Lung (tissue), 12 donors: ENCODE data around the gene BBX. TPM values are rescaled to one million over a fixed set of nuclear protein-coding genes. Genes with fewer than 3 reads are reported as not detected.

ENCODE experiments used
- ATAC-seq: fragments of 200-7000 bp; cut with Tn5 transposase; one replicate; pipeline ENCODE4 v1.9.1; 2020; ENCODE audit warnings: moderate number of reproducible peaks; ENCODE audit not compliant: insufficient read depth, low FRiP score
- DNase-seq, 3 donors: peaks; one replicate each; pipeline ENCODE4 v3.0.0-alpha.2; 2013 to 2017
- H3K27ac ChIP-seq, 2 donors: one replicate each; pipeline ENCODE4 v1.5.1; 2013; ENCODE audit warnings: mild to moderate bottlenecking in 2 of 2, moderate library complexity in 2 of 2, control low read depth in 1 of 2, inconsistent platforms in 1 of 2, low read depth in 1 of 2, low read length in 1 of 2
- H3K27me3 ChIP-seq, 3 donors: one replicate each; pipeline ENCODE4 v1.5.1; 2013; ENCODE audit warnings: low read length in 2 of 3; ENCODE audit not compliant: control insufficient read depth in 3 of 3, insufficient read depth in 3 of 3
- H3K36me3 ChIP-seq, 4 donors: one replicate each; pipeline ENCODE4 v1.5.1; 2013; ENCODE audit warnings: low read length in 4 of 4, mild to moderate bottlenecking in 1 of 4, moderate library complexity in 1 of 4; ENCODE audit not compliant: control insufficient read depth in 4 of 4, insufficient read depth in 4 of 4
- H3K4me1 ChIP-seq, 5 donors: one replicate each; pipeline ENCODE4 v1.5.1; 2013; ENCODE audit warnings: low read length in 5 of 5, mild to moderate bottlenecking in 2 of 5, moderate library complexity in 1 of 5; ENCODE audit not compliant: control insufficient read depth in 5 of 5, insufficient read depth in 5 of 5
- H3K4me3 ChIP-seq: one replicate; pipeline ENCODE4 v1.5.1; 2013; ENCODE audit warnings: mild to moderate bottlenecking, control low read depth, moderate library complexity
- H3K9ac ChIP-seq, 2 donors: one replicate each; pipeline ENCODE4 v1.5.1; 2013; ENCODE audit warnings: low read length in 2 of 2, control low read depth in 1 of 2; ENCODE audit not compliant: insufficient read depth in 1 of 2
- H3K9me3 ChIP-seq, 4 donors: one replicate each; pipeline ENCODE4 v1.5.1; 2013; ENCODE audit warnings: low read length in 3 of 4, mild to moderate bottlenecking in 1 of 4, moderate library complexity in 1 of 4; ENCODE audit not compliant: control insufficient read depth in 4 of 4, insufficient read depth in 3 of 4
- whole genome bisulfite sequencing, 2 donors: extraction: QIAGEN DNeasy Blood & Tissue Kit; methylation state at CpG; one replicate each; pipeline ENCODE4 v1.1.7; 2013; 5-methylcytosine and 5-hydroxymethylcytosine counted together
- polyA plus RNA-seq, 2 donors: library from polyadenylated mRNA; stranded (reverse); fragments of 200-250 nt; gene quantifications; one replicate each; pipeline ENCODE4 v1.2.1, GENCODE V29; 2013
- total RNA-seq, 2 donors: library from RNA; depleted of rRNA in 1 of 2; stranded (reverse); fragments of >200 nt in 1 of 2; gene quantifications; one replicate each; pipeline ENCODE4 v1.2.1, GENCODE V29; 2014 to 2021
- TF ChIP-seq, protein P1 (sequence below): IDR thresholded peaks from 2 replicates; pipeline ENCODE4 v1.5.1; 2012; ENCODE audit warnings: mild to moderate bottlenecking; ENCODE audit errors: control extremely low read depth, extremely low read depth
- donor health status: control.
- donor health status: control.
- donor health status: Bipolar disorder and iron deficiency.
- donor health status: healthy.
- donor health status: DM: yes; HTN: yes; CAD: no.

BBX gene
- total and polyA plus RNA-seq, 4 donors = 6.3 to 93.3 (median 25.1) TPM

- Histone ChIP-seq H3K27me3 (no peaks in the 10 kb centered on the region), H3K36me3 (no peaks in the 10 kb centered on the region), H3K4me1 (peaks cover 0 to 13% (median 0%) of the 10 kb centered on the region in 5 donors), H3K27ac (no peak overlapping the region), H3K9ac (no peak overlapping the region), H3K4me3 (no peak overlapping the region), H3K9me3 (no peaks in the 10 kb centered on the region)
- DNase-seq (no peak), ATAC-seq (no peak)
- TF ChIP-seq, protein P1, sequence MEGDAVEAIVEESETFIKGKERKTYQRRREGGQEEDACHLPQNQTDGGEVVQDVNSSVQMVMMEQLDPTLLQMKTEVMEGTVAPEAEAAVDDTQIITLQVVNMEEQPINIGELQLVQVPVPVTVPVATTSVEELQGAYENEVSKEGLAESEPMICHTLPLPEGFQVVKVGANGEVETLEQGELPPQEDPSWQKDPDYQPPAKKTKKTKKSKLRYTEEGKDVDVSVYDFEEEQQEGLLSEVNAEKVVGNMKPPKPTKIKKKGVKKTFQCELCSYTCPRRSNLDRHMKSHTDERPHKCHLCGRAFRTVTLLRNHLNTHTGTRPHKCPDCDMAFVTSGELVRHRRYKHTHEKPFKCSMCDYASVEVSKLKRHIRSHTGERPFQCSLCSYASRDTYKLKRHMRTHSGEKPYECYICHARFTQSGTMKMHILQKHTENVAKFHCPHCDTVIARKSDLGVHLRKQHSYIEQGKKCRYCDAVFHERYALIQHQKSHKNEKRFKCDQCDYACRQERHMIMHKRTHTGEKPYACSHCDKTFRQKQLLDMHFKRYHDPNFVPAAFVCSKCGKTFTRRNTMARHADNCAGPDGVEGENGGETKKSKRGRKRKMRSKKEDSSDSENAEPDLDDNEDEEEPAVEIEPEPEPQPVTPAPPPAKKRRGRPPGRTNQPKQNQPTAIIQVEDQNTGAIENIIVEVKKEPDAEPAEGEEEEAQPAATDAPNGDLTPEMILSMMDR = no peak
- WGBS, 2 donors = 89 to 91% methylated on average over 9 of the region's 9 CpGs
These were observed 304.0 kb downstream of the BBX start for GRCh38 chr3:107826727-107827126.

- ATAC-seq (no peak), DNase-seq (no peak)
- Histone ChIP-seq H3K4me1 (peaks cover 0 to 8% (median 0%) of the 10 kb centered on the region in 5 donors), H3K9ac (no peak overlapping the region), H3K4me3 (no peak overlapping the region), H3K36me3 (no peaks in the 10 kb centered on the region), H3K9me3 (no peaks in the 10 kb centered on the region), H3K27ac (no peak overlapping the region), H3K27me3 (no peaks in the 10 kb centered on the region)
- WGBS, 2 donors = 94 to 95% methylated on average over 4 of the region's 4 CpGs
- TF ChIP-seq, protein P1 = no peak
These were observed 306.4 kb downstream of the BBX start for GRCh38 chr3:107829185-107829584.

DNA sequence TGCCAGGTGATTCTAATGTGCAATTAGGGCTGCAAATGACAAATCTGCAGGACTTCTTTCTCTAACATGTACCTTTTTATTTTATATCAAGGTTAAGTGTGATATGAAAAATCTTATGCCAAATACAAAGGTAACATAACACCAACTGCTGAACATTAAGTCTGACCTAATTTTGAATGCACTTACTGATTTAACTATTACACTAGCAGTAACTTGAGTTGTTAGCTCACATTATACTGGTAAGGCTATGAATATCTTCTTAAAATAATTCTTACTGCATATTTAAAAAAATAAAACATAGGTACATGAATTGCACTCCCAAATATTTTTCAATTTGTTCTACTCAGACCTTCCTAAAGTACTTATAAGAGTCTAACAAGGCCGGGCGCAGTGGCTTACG, 308.8 kb downstream of the BBX start:
- Histone ChIP-seq H3K36me3 (no peaks in the 10 kb centered on the region), H3K27me3 (no peaks in the 10 kb centered on the region), H3K4me3 (no peak overlapping the region), H3K27ac (no peak overlapping the region), H3K9me3 (no peaks in the 10 kb centered on the region), H3K4me1 (no peaks in the 10 kb centered on the region), H3K9ac (no peak overlapping the region)
- TF ChIP-seq, protein P1 = no peak
- WGBS, 2 donors = 78 to 80% methylated on average over 3 of the region's 3 CpGs
- ATAC-seq = no peak
- DNase-seq = no peak

- no peak for ATAC-seq
- H3K36me3 ChIP-seq = no peaks in the 10 kb centered on the region
- WGBS, 2 donors = 69 to 83% methylated on average over 6 of the region's 6 CpGs
These were observed 310.3 kb downstream of the BBX start for GRCh38 chr3:107833043-107833442.

More at GRCh38 chr3:107833043-107833442, 310.3 kb downstream of the BBX start:
- no peaks in the 10 kb centered on the region for H3K9me3 ChIP-seq
- TF ChIP-seq, protein P1 = no peak
- no peaks in the 10 kb centered on the region for H3K4me1 ChIP-seq
- H3K27me3 ChIP-seq = no peaks in the 10 kb centered on the region
- no peak for DNase-seq
- H3K4me3 ChIP-seq = no peak overlapping the region
- H3K9ac ChIP-seq = no peak overlapping the region
- no peak overlapping the region for H3K27ac ChIP-seq
